Activated CD4-positive, alpha-beta T cell treated with anti-CD3 and anti-CD28 coated beads for 36 hours (primary cell): Measurements from ENCODE around the gene DSTN. TPM values are rescaled to one million over a fixed set of nuclear protein-coding genes. Genes with fewer than 3 reads are reported as not detected.

ENCODE experiments used
- ATAC-seq: fragments of 200-7000 bp; cut with Tn5 transposase; one replicate; pipeline ENCODE4 v1.10.0; 2021; ENCODE audit warnings: mild to moderate bottlenecking, moderate library complexity
- CTCF ChIA-PET: fragments of 350-600 bp; sonication (Branson Sonifier 250); formaldehyde crosslinking; loops from one replicate; lab custom pipeline; 2021; ENCODE audit warnings: antibody characterized with exemption; lab: Charles Lee
- POLR2A ChIA-PET: fragments of 350-600 bp; sonication (Branson Sonifier 250); formaldehyde crosslinking; loops from one replicate; lab custom pipeline; 2021; ENCODE audit warnings: antibody characterized with exemption, inconsistent platforms; lab: Charles Lee
- DNase-seq: peaks from one replicate; pipeline ENCODE4 v3.0.0-alpha.2; 2020
- H3K27ac Mint-ChIP-seq: one replicate; pipeline ENCODE4 v1.8.0; 2021; ENCODE audit warnings: mixed read lengths
- H3K27me3 Mint-ChIP-seq: one replicate; pipeline ENCODE4 v1.8.0; 2021; ENCODE audit warnings: mixed read lengths
- H3K36me3 Mint-ChIP-seq: one replicate; pipeline ENCODE4 v1.8.0; 2021; ENCODE audit warnings: low read depth, mixed read lengths
- H3K4me1 Mint-ChIP-seq: one replicate; pipeline ENCODE4 v1.8.0; 2021; ENCODE audit warnings: mixed read lengths
- H3K4me3 Mint-ChIP-seq: one replicate; pipeline ENCODE4 v1.8.0; 2021; ENCODE audit warnings: mild to moderate bottlenecking, moderate library complexity, mixed read lengths
- H3K9me3 Mint-ChIP-seq: one replicate; pipeline ENCODE4 v1.8.0; 2021; ENCODE audit warnings: low read depth, mixed read lengths
- intact Hi-C, 2 experiments: fragments of 100-400 bp; cut with DNase I in 1 of 2; cut with micrococcal nuclease in 1 of 2; formaldehyde crosslinking; loops; one replicate each; pipeline versions ENCODE4 v1.14.2 to v1.15.1; 2022 to 2024; cut with DNase I, micrococcal nuclease
- total RNA-seq, 2 experiments: library from RNA; stranded (reverse); gene quantifications; one replicate each; pipeline ENCODE4 v1.2.3, GENCODE V29; 2021

Gene DSTN
- total RNA-seq, 2 experiments from 2014 or later: 66.2 to 68.4 TPM

DNA sequence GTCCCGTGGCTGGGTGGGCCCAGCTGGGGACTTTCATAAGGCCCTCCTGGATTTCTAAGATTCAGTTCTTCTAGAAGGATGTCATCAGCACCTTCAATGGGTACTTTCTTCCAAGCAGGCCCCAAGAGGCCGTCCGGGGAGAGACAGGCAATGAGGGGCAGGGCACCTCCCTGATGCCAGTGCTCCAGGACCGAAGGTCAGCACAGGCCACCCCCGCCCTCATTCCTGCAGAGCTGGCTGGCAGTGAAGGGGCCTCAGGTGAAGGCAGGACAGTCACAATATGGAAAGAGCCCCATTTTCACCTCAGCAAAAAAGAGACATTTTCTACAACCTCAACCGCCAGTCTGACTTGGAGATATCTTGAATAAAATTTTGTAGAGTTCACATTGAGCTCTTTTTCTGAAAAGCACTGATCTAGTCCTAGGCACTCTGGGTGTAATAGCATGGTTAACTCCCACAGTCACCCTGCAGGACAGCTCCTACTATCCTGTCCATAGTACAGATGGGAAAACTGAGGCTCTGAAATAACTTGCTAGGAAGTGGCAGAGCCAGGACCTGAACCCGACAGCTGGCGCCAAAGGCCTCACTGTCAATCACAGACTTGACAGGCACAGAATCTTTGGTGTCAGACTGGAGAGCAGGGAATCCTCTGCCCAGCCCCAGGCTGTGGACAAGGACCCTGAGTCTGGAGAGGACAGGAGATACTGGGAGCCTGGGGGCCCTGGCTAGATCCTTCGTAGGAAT is 61.9 kb downstream of the DSTN start:
- peaks cover 4% of the 10 kb centered on the region for H3K36me3 Mint-ChIP-seq
- no peak for DNase-seq
- ChIA-PET POLR2A (no interaction called here), CTCF (interaction anchor here (0.6 to 1.4 kb wide), 3 partner anchors 13 to 404 kb away, joined by 3 to 6 read pairs (median 3); no protein-coding TSS in a partner anchor)
- H3K4me1 Mint-ChIP-seq: no peaks in the 10 kb centered on the region
- intact Hi-C loops: no loop called here
- no peaks in the 10 kb centered on the region for H3K27me3 Mint-ChIP-seq
- no peak overlapping the region for H3K27ac Mint-ChIP-seq
- H3K4me3 Mint-ChIP-seq: no peak overlapping the region
- H3K9me3 Mint-ChIP-seq: no peaks in the 10 kb centered on the region
- no peak for ATAC-seq

DNA sequence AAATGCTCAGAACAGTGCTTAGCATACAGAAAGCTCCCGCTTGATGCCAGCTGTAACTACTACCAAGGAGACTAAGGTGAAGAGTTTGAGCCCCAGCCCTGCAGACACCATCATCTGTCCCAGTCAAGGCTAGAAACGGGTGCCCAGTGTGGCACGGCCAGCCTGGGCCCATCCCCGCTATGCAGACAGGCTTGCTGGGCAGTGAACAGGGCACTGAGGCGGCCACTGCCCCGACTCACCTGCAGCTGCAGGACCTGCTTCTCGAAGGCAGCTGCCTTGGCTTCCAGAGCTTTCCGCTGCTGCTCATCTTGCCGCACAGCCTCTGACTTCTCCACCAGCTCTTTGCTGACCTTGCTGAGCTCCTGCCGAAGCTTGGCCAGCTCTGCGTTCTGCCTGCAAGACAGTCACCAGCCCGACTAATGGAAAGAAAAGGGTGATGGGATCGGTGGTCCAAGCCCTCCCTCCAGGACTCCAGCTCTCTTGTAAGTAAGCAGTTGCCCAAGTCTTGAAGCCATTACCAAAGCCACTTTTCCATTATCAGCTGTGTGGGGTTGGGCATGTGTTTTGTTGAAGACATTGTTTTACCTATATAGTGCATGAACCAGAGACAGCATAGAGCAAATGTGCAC is 63.5 kb downstream of the DSTN start:
- no peaks in the 10 kb centered on the region for H3K9me3 Mint-ChIP-seq
- H3K27me3 Mint-ChIP-seq: no peaks in the 10 kb centered on the region
- no peak for DNase-seq

DNA sequence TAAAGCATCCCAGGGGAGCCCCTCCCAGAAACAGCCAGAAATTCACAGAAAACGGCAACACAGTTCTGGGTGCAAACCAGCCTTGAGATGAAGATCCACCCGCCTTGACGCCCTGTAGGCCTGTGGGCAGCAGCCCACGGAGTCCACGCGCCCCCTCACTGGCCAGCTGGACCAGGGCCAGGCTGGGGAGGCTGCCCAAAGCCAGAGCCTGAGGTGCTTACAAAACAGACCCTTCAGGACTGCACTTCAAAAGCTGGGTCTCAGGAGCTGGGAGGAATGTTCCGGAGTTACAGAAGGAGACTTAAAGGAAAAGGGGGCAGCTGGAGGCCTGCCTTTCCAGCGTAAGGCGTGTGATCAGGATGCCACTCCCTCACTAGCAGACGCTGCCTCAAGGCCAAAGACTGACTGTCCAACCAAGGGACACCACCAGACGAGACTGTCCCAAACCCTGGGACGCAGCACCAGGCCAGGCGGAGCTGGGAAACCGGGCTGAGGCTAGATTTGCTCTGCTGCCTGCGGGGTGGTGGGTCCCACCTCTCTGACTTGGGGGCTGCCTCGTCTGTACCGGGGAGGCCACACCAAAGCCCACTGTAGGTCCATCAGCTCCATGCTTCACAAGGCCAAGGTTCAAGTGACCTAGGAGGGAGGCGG is 64.1 kb downstream of the DSTN start:
- H3K36me3 Mint-ChIP-seq: peaks cover 2% of the 10 kb centered on the region
- intact Hi-C loops: no loop called here
- ChIA-PET CTCF (interaction anchor here (0.6 to 1.4 kb wide), 4 partner anchors 12 to 622 kb away, joined by 3 to 4 read pairs (median 3); no protein-coding TSS in a partner anchor), POLR2A (no interaction called here)
- H3K4me1 Mint-ChIP-seq: no peaks in the 10 kb centered on the region
- ATAC-seq (no peak), DNase-seq (no peak)
- H3K27me3 Mint-ChIP-seq: no peaks in the 10 kb centered on the region
- H3K27ac Mint-ChIP-seq: no peak overlapping the region
- H3K9me3 Mint-ChIP-seq: no peaks in the 10 kb centered on the region
- H3K4me3 Mint-ChIP-seq: no peak overlapping the region

More for the DNA sequence above, 63.5 kb downstream of the DSTN start:
- ChIA-PET CTCF (interaction anchor here (0.6 to 1.4 kb wide), 4 partner anchors 11 to 623 kb away, joined by 3 to 4 read pairs (median 3); no protein-coding TSS in a partner anchor), POLR2A (no interaction called here)
- H3K36me3 Mint-ChIP-seq: peaks cover 4% of the 10 kb centered on the region
- no peak for ATAC-seq
- no peak overlapping the region for H3K4me3 Mint-ChIP-seq
- H3K4me1 Mint-ChIP-seq: no peaks in the 10 kb centered on the region
- no peak overlapping the region for H3K27ac Mint-ChIP-seq
- intact Hi-C loops: no loop called here

DNA sequence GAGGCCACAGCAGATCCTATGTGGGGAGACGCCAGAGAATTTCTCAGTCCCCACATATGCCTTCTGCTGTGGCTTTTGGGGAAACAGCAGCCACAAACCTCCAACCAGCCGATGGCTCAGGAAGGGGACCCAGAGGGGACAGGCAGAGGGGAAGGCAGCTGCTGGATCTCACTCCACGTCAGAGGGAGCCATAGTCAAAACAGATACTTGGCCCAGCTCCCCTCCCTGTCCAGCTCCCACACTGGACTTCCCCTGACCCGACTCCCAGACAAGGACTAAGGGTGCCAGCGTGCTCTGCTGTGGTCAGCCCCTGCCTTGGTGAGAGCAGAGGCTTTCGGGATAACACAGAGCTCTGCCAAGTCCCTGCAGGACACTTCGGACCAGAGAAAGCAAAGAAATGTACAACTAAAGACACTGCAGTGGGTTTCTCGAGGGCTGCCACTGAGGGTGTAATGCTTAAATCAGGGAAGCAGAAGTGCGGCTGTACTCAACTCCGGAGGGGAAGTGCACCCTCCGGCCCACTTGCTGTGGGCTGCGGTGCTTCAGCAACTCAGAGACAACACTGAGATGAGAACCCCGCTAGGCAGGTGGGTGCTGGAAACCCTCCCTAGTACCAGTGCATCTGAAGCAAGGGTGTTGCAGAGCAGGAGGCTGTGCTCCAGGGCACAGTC is 64.9 kb downstream of the DSTN start:
- no peaks in the 10 kb centered on the region for H3K9me3 Mint-ChIP-seq
- no peaks in the 10 kb centered on the region for H3K27me3 Mint-ChIP-seq
- H3K27ac Mint-ChIP-seq: no peak overlapping the region
- no peak for DNase-seq
- no peaks in the 10 kb centered on the region for H3K4me1 Mint-ChIP-seq
- ATAC-seq: no peak
- no peak overlapping the region for H3K4me3 Mint-ChIP-seq
- CTCF ChIA-PET: no interaction called here
- H3K36me3 Mint-ChIP-seq: peaks cover 2% of the 10 kb centered on the region
- intact Hi-C loops: no loop called here
- POLR2A ChIA-PET: no interaction called here

DNA sequence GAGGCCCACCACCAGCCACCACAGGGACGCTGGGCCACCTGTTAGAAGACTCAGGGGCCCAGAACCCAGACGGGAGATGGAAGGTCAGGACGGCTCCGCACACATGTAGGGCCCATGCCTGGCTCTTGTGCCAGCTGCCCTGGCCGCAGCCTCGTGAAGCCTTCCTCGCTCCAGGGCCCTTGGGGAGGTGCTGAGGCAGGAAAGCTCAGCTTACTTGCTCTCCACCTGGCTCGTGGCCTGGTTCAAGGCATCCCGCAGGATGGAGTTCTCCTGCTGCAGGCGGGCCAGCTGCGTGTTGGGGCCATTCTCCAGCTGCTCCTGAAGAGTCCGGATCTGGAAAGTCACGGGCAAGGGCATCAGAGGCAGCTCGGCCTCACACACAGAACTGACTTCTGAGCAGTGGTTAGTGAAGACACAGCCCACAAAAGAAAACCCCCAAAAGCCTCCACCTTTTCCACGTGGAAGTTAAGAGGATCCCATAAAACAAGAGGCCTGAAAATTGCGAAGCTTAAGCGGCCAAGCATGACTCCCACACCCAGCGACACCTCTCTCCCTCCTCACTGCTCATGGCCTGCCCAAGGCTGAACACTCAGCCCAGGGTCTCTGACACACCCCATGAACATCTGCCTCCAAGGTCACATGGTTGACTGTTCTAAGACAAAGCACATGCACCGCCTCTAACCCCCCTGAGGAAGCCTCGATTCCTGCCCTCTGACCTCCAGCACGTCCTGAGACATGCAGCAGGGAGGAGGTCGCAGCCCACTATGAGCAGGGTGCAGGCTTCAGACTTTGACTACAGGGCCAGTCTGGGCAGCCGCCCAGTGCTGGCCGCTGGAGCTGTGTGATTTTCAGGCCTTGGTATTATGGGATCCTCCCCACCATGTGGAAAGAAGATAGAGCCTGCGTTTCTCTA is 65.7 kb downstream of the DSTN start:
- no peaks in the 10 kb centered on the region for H3K4me1 Mint-ChIP-seq
- ChIA-PET CTCF (no interaction called here), POLR2A (interaction anchor here (0.6 kb wide), 1 partner anchor 584 kb away, joined by 3 read pairs; no protein-coding TSS in a partner anchor)
- no peaks in the 10 kb centered on the region for H3K36me3 Mint-ChIP-seq
- H3K27ac Mint-ChIP-seq: no peak overlapping the region
- no peaks in the 10 kb centered on the region for H3K9me3 Mint-ChIP-seq
- H3K27me3 Mint-ChIP-seq: no peaks in the 10 kb centered on the region
- ATAC-seq (no peak), DNase-seq (no peak)
- intact Hi-C loops: no loop called here
- H3K4me3 Mint-ChIP-seq: no peak overlapping the region

DNA sequence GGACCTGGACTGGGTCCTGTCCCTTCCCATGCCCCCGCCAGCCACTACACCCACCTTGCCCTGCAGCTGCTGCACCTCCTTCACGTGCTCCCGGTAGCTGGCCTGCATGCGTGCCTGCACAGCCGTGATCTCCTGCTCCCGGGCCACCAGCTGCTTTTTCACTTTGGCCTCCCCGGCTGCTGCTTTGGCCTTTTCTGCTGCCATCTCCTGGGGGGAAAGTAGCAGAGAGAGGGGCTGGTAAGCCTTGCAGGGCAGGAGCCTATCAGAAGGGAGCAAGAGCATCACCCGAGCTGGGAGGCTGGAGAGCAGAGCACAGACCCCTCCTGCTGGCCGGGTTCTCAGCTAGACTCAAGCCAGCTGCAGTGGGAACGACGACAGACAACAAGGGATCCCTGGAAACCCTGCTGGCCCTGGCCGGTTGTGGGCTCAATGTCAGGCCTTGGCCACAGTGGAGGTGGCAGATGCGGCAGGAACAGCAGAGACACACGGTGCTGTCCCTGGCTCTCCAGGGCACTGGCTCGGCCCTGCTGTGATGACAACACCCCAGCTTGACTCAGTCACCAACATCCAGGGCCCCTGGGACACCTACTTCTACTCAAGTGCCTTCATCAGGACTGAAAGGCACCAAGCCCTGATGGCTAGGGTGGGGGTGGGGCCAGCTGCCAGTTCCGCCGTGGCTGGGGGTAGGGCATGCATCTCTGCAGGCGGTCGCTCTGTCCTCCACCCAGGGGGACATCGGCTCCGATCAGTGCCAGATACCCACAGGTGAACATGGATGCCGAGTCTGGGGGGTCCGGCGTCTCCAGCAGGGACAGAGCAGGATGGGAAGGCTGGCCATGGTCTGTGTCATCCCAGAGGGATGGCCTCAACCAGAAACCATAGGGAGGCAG is 66.9 kb downstream of the DSTN start:
- Mint-ChIP-seq H3K4me3 (no peak overlapping the region), H3K27ac (no peak overlapping the region), H3K36me3 (no peaks in the 10 kb centered on the region), H3K27me3 (no peaks in the 10 kb centered on the region), H3K9me3 (no peaks in the 10 kb centered on the region), H3K4me1 (no peaks in the 10 kb centered on the region)
- no peak for ATAC-seq
- intact Hi-C loops: no loop called here
- ChIA-PET POLR2A (no interaction called here), CTCF (no interaction called here)
- no peak for DNase-seq

DNA sequence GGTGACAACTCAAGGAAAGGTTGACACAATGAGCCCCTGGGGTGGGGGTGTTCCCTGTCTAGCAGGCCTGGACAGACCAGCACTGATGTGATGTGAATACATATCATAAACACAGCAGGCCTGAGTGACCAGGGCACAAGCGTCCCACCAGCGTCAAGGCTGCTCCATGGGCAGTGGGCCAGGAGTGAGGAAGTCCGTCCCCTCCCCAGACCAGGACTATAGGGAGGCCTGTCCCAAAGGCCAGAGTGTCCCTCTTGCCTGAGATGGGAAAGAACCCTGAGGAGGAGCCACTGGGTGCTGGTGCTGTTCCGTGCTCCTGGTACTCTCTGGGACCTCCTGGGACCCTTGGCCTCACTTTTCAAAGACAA is 67.5 kb downstream of the DSTN start:
- intact Hi-C loops: no loop called here
- H3K9me3 Mint-ChIP-seq: no peaks in the 10 kb centered on the region
- no peak overlapping the region for H3K27ac Mint-ChIP-seq
- H3K27me3 Mint-ChIP-seq: no peaks in the 10 kb centered on the region
- H3K4me1 Mint-ChIP-seq: no peaks in the 10 kb centered on the region
- no peaks in the 10 kb centered on the region for H3K36me3 Mint-ChIP-seq
- DNase-seq (no peak), ATAC-seq (no peak)
- ChIA-PET CTCF (no interaction called here), POLR2A (no interaction called here)
- H3K4me3 Mint-ChIP-seq: no peak overlapping the region

DNA sequence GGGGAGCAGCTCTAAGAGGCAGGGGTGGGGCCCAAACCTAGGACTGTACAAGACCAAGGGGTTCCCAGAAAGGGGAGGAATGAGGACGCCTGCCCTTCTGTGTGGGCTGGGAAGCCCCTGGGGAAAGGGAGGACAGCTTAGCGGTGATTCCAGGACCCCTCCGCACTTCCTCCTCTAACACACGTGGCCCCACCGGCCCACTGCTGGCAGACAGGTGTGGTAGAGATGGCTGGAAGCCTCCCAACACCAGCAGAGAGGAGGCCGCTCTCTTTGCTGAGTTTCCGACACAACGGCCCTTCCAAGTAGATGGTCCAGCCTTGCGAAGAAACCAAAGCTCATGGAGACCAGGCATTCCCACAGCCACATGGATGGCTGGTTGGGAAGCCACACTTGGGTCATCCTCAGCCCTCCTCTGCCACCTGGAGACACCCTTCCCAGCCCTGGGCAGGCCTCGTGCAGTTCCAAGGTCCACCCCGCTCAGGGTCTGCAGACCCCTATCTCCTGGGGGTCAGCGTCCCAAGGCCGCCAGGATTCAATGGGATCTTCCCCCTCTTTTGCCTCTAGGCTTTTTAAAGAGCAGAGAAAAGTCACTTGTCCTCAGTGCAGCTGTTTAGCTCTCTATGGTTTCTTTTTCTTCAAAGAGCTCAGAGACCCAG is 68.2 kb downstream of the DSTN start:
- intact Hi-C loops: no loop called here
- no peaks in the 10 kb centered on the region for H3K27me3 Mint-ChIP-seq
- ChIA-PET CTCF (interaction anchor here (0.7 kb wide), 1 partner anchor 44 kb away, joined by 5 read pairs; the partner anchor contains the start of gene RRBP1), POLR2A (no interaction called here)
- no peak overlapping the region for H3K27ac Mint-ChIP-seq
- ATAC-seq: no peak
- DNase-seq: no peak
- H3K4me1 Mint-ChIP-seq: no peaks in the 10 kb centered on the region
- no peaks in the 10 kb centered on the region for H3K9me3 Mint-ChIP-seq
- no peaks in the 10 kb centered on the region for H3K36me3 Mint-ChIP-seq
- no peak overlapping the region for H3K4me3 Mint-ChIP-seq

DNA sequence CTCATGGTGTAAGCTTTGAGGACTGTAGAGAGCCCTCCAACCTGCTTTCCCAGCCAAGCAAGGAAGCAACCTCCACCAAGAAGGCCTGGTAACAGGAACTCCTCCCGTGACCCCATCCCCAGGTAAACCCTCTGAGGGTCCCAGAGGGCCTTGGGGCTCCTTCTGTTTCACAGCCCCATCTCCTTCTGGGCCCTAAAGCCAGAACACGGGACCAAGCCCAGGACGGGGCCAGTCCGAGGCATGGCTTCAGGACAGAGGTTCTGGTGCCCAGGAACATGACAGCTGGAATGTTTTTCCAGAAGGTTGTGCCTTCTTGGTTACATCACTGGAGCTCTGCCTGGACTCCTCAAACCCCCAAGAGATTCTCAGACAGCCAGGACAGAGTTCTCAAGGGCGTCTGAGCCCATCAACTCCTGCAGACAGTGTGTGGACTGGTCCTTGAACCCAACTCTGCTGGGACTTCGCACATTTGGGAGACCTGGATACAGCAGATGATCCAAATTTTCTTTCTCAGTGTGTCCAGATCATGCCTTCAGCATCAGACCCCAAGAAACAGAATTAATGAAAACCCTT is 69.0 kb downstream of the DSTN start:
- H3K27me3 Mint-ChIP-seq: no peaks in the 10 kb centered on the region
- intact Hi-C loops: no loop called here
- H3K27ac Mint-ChIP-seq: no peak overlapping the region
- no peaks in the 10 kb centered on the region for H3K4me1 Mint-ChIP-seq
- ChIA-PET CTCF (interaction anchor here (0.7 kb wide), 1 partner anchor 44 kb away, joined by 5 read pairs; the partner anchor contains the start of gene RRBP1), POLR2A (no interaction called here)
- H3K4me3 Mint-ChIP-seq: no peak overlapping the region
- no peaks in the 10 kb centered on the region for H3K9me3 Mint-ChIP-seq
- no peak for DNase-seq
- H3K36me3 Mint-ChIP-seq: no peaks in the 10 kb centered on the region
- ATAC-seq: no peak
